ENCODE data around the gene ZNF566.

- TF ChIP-seq ZNF114 (tag by site-specific recombination; IDR thresholded peaks at IDR 0.05), result no peak
- peak; percentile 13 for TF ChIP-seq CTCF (tag by site-specific recombination; IDR thresholded peaks at IDR 0.05)
- peak; percentile 93 for TF ChIP-seq PATZ1 (tag by site-specific recombination; IDR thresholded peaks at IDR 0.05)
These were observed 39.7 kb upstream of the ZNF566 start for GRCh38 chr19:36528921-36529518.
